Upper lobe of right lung (tissue), 1 donor: ENCODE data around the gene MRPL10. TPM values are rescaled to one million over a fixed set of nuclear protein-coding genes. Genes with fewer than 3 reads are reported as not detected.

ENCODE experiments used
- ATAC-seq: fragments of 200-7000 bp; cut with Tn5 transposase; one replicate; pipeline ENCODE4 v1.9.1; 2020; ENCODE audit warnings: mild to moderate bottlenecking, moderate library complexity
- DNase-seq: peaks from one replicate; pipeline ENCODE4 v3.0.0-alpha.2; 2020
- H3K27ac ChIP-seq: fragments of 200-600 bp; one replicate; pipeline ENCODE4 v1.8.0; 2022
- H3K27me3 ChIP-seq: fragments of 200-600 bp; one replicate; pipeline ENCODE4 v1.8.0; 2022; ENCODE audit warnings: mild to moderate bottlenecking
- H3K36me3 ChIP-seq: fragments of 200-600 bp; one replicate; pipeline ENCODE4 v1.8.0; 2022
- H3K4me1 ChIP-seq: fragments of 200-600 bp; one replicate; pipeline ENCODE4 v1.8.0; 2022
- H3K4me3 ChIP-seq: fragments of 200-600 bp; one replicate; pipeline ENCODE4 v1.8.0; 2022; ENCODE audit warnings: mild to moderate bottlenecking
- H3K9me3 ChIP-seq: fragments of 200-600 bp; one replicate; pipeline ENCODE4 v1.8.0; 2022
- CTCF ChIP-seq: fragments of 200-600 bp; IDR thresholded peaks from one replicate; pipeline ENCODE4 v1.8.0; 2022; ENCODE audit warnings: antibody characterized with exemption
- intact Hi-C: fragments of 100-400 bp; cut with DNase I; formaldehyde crosslinking; loops from one replicate; pipeline ENCODE4 v1.11.0; 2022
- total RNA-seq: library from RNA; stranded (reverse); fragmentation: NEBNext Ultra II Directional; extraction: Animal tissue kit (Norgen Biotek cat#: 25700); gene quantifications from one replicate; pipeline ENCODE4 v1.2.1, GENCODE V29; 2021
- donor health status: DM: no; HTN: yes; CAD: no; lungs with severe emphysema.

The MRPL10 gene
- total RNA-seq, 1 donor from 2014 or later, result 29.2 TPM

- Histone ChIP-seq H3K4me3 (no peak overlapping the region), H3K36me3 (no peaks in the 10 kb centered on the region), H3K4me1 (peaks cover 31% of the 10 kb centered on the region), H3K27ac (no peak overlapping the region), H3K27me3 (peaks cover 42% of the 10 kb centered on the region), H3K9me3 (no peaks in the 10 kb centered on the region)
- intact Hi-C loops, result loop anchor here (5.0 kb wide), 1 partner anchor 48 kb away; no protein-coding TSS in a partner anchor
- DNase-seq, result no peak
- no peak for TF ChIP-seq CTCF
- ATAC-seq, result no peak
Observed at GRCh38 chr17:47844227-47844626, 12.9 kb upstream of the MRPL10 start.

GRCh38 chr17:47843391-47843730 is 12.0 kb upstream of the MRPL10 start:
- intact Hi-C loops, result loop anchor here (5.0 kb wide), 1 partner anchor 49 kb away; no protein-coding TSS in a partner anchor
- Histone ChIP-seq H3K9me3 (no peaks in the 10 kb centered on the region), H3K27ac (no peak overlapping the region), H3K4me3 (no peak overlapping the region), H3K36me3 (peaks cover 7% of the 10 kb centered on the region), H3K4me1 (peaks cover 31% of the 10 kb centered on the region), H3K27me3 (peaks cover 35% of the 10 kb centered on the region)
- ATAC-seq (no peak), DNase-seq (no peak)
- TF ChIP-seq CTCF, result no peak

GRCh38 chr17:47841488-47842291 is 10.3 kb upstream of the MRPL10 start:
- Histone ChIP-seq H3K36me3 (peaks cover 15% of the 10 kb centered on the region), H3K9me3 (no peaks in the 10 kb centered on the region), H3K27me3 (peaks cover 18% of the 10 kb centered on the region), H3K27ac (peak overlapping the region; percentile 80), H3K4me1 (peaks cover 24% of the 10 kb centered on the region), H3K4me3 (peak overlapping the region; percentile 94)
- intact Hi-C loops, result loop anchor here (5.0 kb wide), 1 partner anchor 51 kb away; no protein-coding TSS in a partner anchor
- DNase-seq (no peak), ATAC-seq (no peak)
- TF ChIP-seq CTCF, result peak; percentile 4

GRCh38 chr17:47840742-47841487 is 9.6 kb upstream of the MRPL10 start, which contains the start of gene SCRN2:
SCRN2 (minus strand) TSS chr17:47841273; CDS start chr17:47840843, 430 bp downstream.
- H3K27me3 ChIP-seq, result peaks cover 11% of the 10 kb centered on the region
- H3K27ac ChIP-seq, result peak within 1 kb of the TSS; percentile 80
- peak; percentile 97 for ATAC-seq
- peak within 1 kb of the TSS; percentile 94 for H3K4me3 ChIP-seq
- peaks cover 19% of the 10 kb centered on the region for H3K36me3 ChIP-seq
- H3K9me3 ChIP-seq, result no peaks in the 10 kb centered on the region
- intact Hi-C loops, result loop anchor here (5.0 kb wide), 1 partner anchor 51 kb away; no protein-coding TSS in a partner anchor
- DNase-seq, result peak; percentile 95
- peaks cover 24% of the 10 kb centered on the region for H3K4me1 ChIP-seq
- TF ChIP-seq CTCF, result peak; percentile 98

GRCh38 chr17:47840001-47840741 is 8.8 kb upstream of the MRPL10 start:
- Histone ChIP-seq H3K4me1 (peaks cover 25% of the 10 kb centered on the region), H3K9me3 (no peaks in the 10 kb centered on the region), H3K27ac (peak overlapping the region; percentile 80), H3K27me3 (peaks cover 3% of the 10 kb centered on the region), H3K36me3 (peaks cover 22% of the 10 kb centered on the region), H3K4me3 (peak overlapping the region; percentile 94)
- DNase-seq, result no peak
- intact Hi-C loops, result loop anchor here (5.0 kb wide), 1 partner anchor 52 kb away; no protein-coding TSS in a partner anchor
- no peak for TF ChIP-seq CTCF
- ATAC-seq, result no peak
